ENCODE data around the gene RNASE8.

DNA sequence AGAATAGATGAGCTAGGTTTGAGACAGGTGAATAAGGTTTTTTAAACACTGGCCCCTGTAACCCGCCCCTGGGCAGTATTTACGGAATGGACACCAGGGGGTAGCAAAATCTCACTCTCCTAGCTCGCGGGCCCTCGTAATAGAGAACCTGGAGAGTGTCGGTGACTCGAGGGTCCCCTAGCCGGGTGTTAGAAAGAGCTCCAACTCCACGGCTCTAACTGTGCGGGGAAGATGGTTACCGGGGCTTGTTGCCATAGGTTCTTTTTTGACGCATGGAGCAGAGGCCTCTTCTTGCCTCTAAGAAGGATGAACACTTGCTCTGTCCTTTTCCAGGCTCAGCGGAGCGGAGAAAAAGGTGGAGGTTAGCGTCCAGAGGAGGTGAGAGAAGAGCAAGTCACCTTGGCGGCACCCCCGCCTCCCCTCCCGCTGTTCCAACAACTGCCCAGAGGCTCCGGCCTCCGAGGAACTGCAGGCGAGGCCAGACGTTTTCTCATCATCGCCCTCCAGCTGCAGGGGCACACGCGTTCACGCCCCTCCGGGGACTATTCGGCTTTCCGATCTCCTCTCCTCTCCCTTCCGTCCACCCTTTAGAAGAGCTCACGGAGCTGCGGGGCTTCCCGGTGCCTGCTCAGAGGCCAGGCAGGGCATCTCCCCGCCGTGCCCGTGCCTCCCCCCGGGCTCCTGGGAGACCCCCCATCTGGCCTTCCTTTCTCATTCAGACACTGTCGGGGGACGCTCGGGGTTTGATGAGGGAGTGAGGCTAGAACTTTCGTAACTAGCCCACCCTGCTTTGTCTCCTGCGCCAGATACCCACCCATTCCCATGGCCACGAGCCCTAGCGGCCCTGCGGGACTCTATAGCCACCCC, 11.1 kb downstream of the RNASE8 start:
- TF ChIP-seq, protein P1, sequence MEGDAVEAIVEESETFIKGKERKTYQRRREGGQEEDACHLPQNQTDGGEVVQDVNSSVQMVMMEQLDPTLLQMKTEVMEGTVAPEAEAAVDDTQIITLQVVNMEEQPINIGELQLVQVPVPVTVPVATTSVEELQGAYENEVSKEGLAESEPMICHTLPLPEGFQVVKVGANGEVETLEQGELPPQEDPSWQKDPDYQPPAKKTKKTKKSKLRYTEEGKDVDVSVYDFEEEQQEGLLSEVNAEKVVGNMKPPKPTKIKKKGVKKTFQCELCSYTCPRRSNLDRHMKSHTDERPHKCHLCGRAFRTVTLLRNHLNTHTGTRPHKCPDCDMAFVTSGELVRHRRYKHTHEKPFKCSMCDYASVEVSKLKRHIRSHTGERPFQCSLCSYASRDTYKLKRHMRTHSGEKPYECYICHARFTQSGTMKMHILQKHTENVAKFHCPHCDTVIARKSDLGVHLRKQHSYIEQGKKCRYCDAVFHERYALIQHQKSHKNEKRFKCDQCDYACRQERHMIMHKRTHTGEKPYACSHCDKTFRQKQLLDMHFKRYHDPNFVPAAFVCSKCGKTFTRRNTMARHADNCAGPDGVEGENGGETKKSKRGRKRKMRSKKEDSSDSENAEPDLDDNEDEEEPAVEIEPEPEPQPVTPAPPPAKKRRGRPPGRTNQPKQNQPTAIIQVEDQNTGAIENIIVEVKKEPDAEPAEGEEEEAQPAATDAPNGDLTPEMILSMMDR (conservative IDR thresholded peaks at IDR 0.05; ENCODE audit: low read depth, low read length): peak; percentile 75
- TF ChIP-seq POLR2A (IDR thresholded peaks at IDR 0.05; ENCODE audit: low read depth, low read length) (no peak), FOS (IDR thresholded peaks at IDR 0.05; ENCODE audit: low read depth, low read length) (no peak), USF2 (IDR thresholded peaks at IDR 0.05; ENCODE audit: low read depth, low read length) (no peak), CEBPB (IDR thresholded peaks at IDR 0.05; ENCODE audit: low read depth, low read length) (no peak), BHLHE40 (IDR thresholded peaks at IDR 0.05; ENCODE audit: low read depth, low read length) (no peak), MAZ (IDR thresholded peaks at IDR 0.05; ENCODE audit: borderline replicate concordance, low read depth, low read length) (no peak), SMC3 (IDR thresholded peaks at IDR 0.05; ENCODE audit: low read depth, low read length) (peak; percentile 81), CHD1 (IDR thresholded peaks at IDR 0.05; ENCODE audit: low read depth, low read length) (no peak), RAD21 (IDR thresholded peaks at IDR 0.05; ENCODE audit: low read length) (peak; percentile 81), ELK1 (IDR thresholded peaks at IDR 0.05; ENCODE audit: borderline replicate concordance, low read depth, low read length) (no peak)
